C4-2B (cell line): ENCODE measurements around the gene SCP2.

Experiments used
- ZFX ChIP-seq: fragments of 450-650 bp; IDR thresholded peaks from 2 replicates; pipeline ENCODE4 v1.6.1; 2017
- TF ChIP-seq, protein P1 (sequence below): fragments of 450-650 bp; conservative IDR thresholded peaks from 2 replicates; pipeline ENCODE4 v1.5.1; 2017; ENCODE audit warnings: mild to moderate bottlenecking

DNA sequence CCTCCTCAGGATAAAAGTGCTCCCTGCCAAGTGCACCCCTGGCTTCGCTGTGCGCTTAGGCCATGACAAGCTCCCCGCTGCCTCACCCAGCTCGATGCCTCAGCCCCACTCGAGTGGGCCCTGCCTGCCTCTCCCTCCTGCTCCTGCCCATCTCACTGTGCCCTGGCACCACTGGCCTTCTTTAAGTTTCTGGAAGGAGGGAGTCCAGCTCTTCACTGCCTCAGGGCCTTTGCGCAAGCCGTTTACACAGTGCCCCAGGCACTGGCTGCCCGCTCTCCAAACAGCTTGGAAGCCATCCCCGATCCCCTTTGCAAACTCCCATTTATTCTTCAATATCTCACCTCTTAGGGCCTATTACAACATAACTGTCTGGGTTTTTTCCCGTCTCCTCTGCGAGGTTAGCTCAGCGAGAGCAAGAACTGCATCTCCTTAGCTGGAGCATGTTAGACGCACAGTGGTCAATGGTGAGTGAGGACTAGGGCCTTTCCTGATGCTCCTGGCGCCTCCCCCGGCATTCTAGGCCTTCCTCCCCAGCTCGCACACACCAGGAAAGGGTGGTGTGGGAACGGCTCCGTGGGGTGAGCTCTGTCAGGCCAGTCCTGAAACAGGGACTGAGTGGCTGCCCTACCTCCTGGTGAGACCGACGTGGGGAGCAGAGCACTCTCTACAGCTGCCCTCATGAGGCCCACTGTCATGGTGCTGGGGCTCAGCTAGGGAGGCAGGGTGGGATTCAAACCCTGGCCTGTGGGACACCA is 166.9 kb downstream of the SCP2 start:
- TF ChIP-seq, protein P1, sequence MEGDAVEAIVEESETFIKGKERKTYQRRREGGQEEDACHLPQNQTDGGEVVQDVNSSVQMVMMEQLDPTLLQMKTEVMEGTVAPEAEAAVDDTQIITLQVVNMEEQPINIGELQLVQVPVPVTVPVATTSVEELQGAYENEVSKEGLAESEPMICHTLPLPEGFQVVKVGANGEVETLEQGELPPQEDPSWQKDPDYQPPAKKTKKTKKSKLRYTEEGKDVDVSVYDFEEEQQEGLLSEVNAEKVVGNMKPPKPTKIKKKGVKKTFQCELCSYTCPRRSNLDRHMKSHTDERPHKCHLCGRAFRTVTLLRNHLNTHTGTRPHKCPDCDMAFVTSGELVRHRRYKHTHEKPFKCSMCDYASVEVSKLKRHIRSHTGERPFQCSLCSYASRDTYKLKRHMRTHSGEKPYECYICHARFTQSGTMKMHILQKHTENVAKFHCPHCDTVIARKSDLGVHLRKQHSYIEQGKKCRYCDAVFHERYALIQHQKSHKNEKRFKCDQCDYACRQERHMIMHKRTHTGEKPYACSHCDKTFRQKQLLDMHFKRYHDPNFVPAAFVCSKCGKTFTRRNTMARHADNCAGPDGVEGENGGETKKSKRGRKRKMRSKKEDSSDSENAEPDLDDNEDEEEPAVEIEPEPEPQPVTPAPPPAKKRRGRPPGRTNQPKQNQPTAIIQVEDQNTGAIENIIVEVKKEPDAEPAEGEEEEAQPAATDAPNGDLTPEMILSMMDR = no peak
- no peak for TF ChIP-seq ZFX
